ENCODE measurements around the gene SSTR3. TPM values are rescaled to one million over a fixed set of nuclear protein-coding genes. Genes with fewer than 3 reads are reported as not detected.

SSTR3 gene
- total and polyA plus RNA-seq, 4 donors, result 0.39 to 2.9 (median 2.1) TPM

DNA sequence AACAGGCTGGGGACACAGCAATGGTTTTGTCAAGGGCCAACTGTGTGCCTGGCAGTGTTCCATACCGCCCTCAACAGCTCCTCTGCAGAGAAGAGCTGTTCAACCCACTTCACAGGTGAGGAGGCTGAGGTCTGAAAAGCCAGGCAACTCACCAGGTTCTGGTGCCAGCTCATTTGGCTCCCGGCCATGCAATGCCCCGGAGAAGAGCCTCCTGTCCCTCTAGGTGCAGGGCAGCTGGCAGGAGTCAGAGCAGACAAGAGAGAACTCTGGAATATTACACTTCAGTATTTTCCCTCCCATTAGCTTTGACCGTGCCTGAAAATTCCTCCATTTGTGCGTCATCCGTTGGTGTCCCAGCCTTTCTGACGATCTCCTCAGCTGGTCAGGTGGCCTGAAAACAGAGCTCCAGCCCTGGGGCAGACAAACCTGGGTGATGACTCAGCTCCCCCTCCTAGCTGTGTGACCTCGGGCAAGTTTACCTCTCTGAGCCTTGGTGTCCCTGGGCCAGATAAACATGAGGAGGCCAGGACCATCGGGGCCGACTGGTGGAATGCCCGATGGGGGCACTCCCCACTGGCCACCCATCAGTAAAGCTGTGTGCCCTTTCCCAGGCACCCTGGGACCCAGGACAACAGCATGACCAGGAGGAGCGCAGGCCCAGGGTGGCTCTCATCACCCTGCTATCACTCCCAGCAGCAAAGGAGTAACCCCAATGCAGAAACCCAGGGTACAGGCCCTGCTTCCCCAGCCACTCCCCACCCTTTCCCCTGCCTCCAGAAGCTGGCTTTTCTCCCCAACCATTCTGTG is 14.6 kb downstream of the SSTR3 start:
- Histone ChIP-seq H3K4me3 (ENCODE audit: low read depth, low read length) (no peak overlapping the region), H3K27ac (ENCODE audit: low read depth, low read length) (peak overlapping the region; percentile 98), H3K9me3 (ENCODE audit: control insufficient read depth, insufficient read depth, low read length) (no peaks in the 10 kb centered on the region), H3K27me3 (ENCODE audit: control insufficient read depth, insufficient read depth, low read length) (no peaks in the 10 kb centered on the region), H3K4me1 (ENCODE audit: control insufficient read depth, insufficient read depth, low read length) (peaks cover 42% of the 10 kb centered on the region), H3K36me3 (ENCODE audit: control insufficient read depth, insufficient read depth, low read length) (peaks cover 3% of the 10 kb centered on the region)
- 79% methylated on average over 12 of the region's 12 CpGs for WGBS (ENCODE audit: insufficient coverage)
- no peak for DNase-seq (ENCODE audit: low read depth in 4 of 6, low spot score in 6 of 6)

- Histone ChIP-seq H3K27ac (ENCODE audit: low read depth, low read length) (peak overlapping the region; percentile 50), H3K36me3 (ENCODE audit: control insufficient read depth, insufficient read depth, low read length) (peaks cover 3% of the 10 kb centered on the region), H3K4me3 (ENCODE audit: low read depth, low read length) (no peak overlapping the region)
Measured at GRCh38 chr22:37196539-37197450, 15.5 kb downstream of the SSTR3 start.

DNA sequence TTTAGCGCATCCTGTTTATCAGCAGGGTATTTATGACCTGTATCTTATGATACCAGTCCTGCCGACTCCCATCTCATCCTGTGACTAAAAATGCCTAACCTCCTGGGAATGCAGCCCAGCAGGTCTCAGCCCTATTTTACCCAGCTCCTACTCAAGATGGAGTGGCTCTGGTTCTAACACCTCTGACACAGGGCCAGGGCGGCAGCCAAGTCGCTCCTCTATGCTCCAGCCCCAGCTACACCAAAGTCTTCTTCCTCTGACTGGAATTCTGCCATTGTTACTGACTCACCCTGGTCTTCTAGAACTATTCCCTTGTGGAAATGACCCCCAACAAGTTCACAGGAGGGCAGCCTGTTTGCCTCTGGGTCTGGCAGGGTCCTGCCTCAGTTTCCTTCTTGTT is 16.4 kb downstream of the SSTR3 start:
- Histone ChIP-seq H3K9me3 (ENCODE audit: control insufficient read depth, insufficient read depth, low read length) (no peaks in the 10 kb centered on the region), H3K4me1 (ENCODE audit: control insufficient read depth, insufficient read depth, low read length) (peaks cover 40% of the 10 kb centered on the region), H3K27me3 (ENCODE audit: control insufficient read depth, insufficient read depth, low read length) (no peaks in the 10 kb centered on the region), H3K36me3 (ENCODE audit: control insufficient read depth, insufficient read depth, low read length) (peaks cover 3% of the 10 kb centered on the region), H3K27ac (ENCODE audit: low read depth, low read length) (no peak overlapping the region), H3K4me3 (ENCODE audit: low read depth, low read length) (no peak overlapping the region)
- WGBS (ENCODE audit: insufficient coverage), result 81% methylated on average over 4 of the region's 4 CpGs
- no peak for DNase-seq (ENCODE audit: low read depth in 4 of 6, low spot score in 6 of 6)

More at GRCh38 chr22:37196539-37197450, 15.5 kb downstream of the SSTR3 start:
- no peaks in the 10 kb centered on the region for H3K9me3 ChIP-seq (ENCODE audit: control insufficient read depth, insufficient read depth, low read length)
- no peaks in the 10 kb centered on the region for H3K27me3 ChIP-seq (ENCODE audit: control insufficient read depth, insufficient read depth, low read length)
- peaks cover 40% of the 10 kb centered on the region for H3K4me1 ChIP-seq (ENCODE audit: control insufficient read depth, insufficient read depth, low read length)
- DNase-seq (ENCODE audit: low read depth in 4 of 6, low spot score in 6 of 6), result peak in 2 of 6 donors; percentile 28 to 81
- 42% methylated on average over 7 of the region's 14 CpGs for WGBS (ENCODE audit: insufficient coverage)

- no peak overlapping the region for H3K27ac ChIP-seq (ENCODE audit: low read depth, low read length)
- peaks cover 36% of the 10 kb centered on the region for H3K4me1 ChIP-seq (ENCODE audit: control insufficient read depth, insufficient read depth, low read length)
- DNase-seq (ENCODE audit: low read depth in 4 of 6, low spot score in 6 of 6), result no peak
- no peaks in the 10 kb centered on the region for H3K27me3 ChIP-seq (ENCODE audit: control insufficient read depth, insufficient read depth, low read length)
- peaks cover 3% of the 10 kb centered on the region for H3K36me3 ChIP-seq (ENCODE audit: control insufficient read depth, insufficient read depth, low read length)
- H3K4me3 ChIP-seq (ENCODE audit: low read depth, low read length), result no peak overlapping the region
- 100% methylated on average over 2 of the region's 3 CpGs for WGBS (ENCODE audit: insufficient coverage)
- H3K9me3 ChIP-seq (ENCODE audit: control insufficient read depth, insufficient read depth, low read length), result no peaks in the 10 kb centered on the region
Measured at GRCh38 chr22:37194750-37195149, 17.5 kb downstream of the SSTR3 start.

- H3K4me1 ChIP-seq (ENCODE audit: control insufficient read depth, insufficient read depth, low read length), result peaks cover 28% of the 10 kb centered on the region
- peaks cover 3% of the 10 kb centered on the region for H3K36me3 ChIP-seq (ENCODE audit: control insufficient read depth, insufficient read depth, low read length)
- no peak overlapping the region for H3K27ac ChIP-seq (ENCODE audit: low read depth, low read length)
- 79% methylated on average over 5 of the region's 10 CpGs for WGBS (ENCODE audit: insufficient coverage)
- H3K4me3 ChIP-seq (ENCODE audit: low read depth, low read length), result no peak overlapping the region
- H3K9me3 ChIP-seq (ENCODE audit: control insufficient read depth, insufficient read depth, low read length), result no peaks in the 10 kb centered on the region
- no peaks in the 10 kb centered on the region for H3K27me3 ChIP-seq (ENCODE audit: control insufficient read depth, insufficient read depth, low read length)
- DNase-seq (ENCODE audit: low read depth in 4 of 6, low spot score in 6 of 6), result peak in 1 of 6 donors; percentile 42
Measured at GRCh38 chr22:37193629-37194191, 18.6 kb downstream of the SSTR3 start.

DNA sequence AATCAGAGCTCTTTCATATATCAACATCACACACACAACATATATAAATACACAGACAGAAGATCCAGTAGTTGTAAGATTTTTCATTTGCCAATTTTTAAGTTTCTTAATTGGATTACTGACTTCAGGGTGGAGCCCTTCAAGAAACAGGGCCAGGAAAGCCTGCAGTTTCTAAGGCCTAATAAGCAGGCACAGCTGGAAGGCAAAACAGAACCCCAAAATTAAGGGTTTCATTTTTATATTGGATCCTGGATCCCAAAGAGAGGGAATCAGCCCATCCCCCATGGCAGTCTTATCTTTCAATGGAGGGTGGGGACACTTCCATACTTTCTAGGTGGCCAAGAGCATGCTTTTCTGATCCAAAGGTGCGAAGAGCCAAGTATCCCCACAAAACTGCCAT is 19.5 kb downstream of the SSTR3 start:
- Histone ChIP-seq H3K36me3 (ENCODE audit: control insufficient read depth, insufficient read depth, low read length) (peaks cover 3% of the 10 kb centered on the region), H3K4me1 (ENCODE audit: control insufficient read depth, insufficient read depth, low read length) (peaks cover 30% of the 10 kb centered on the region), H3K4me3 (ENCODE audit: low read depth, low read length) (no peak overlapping the region), H3K27ac (ENCODE audit: low read depth, low read length) (no peak overlapping the region), H3K27me3 (ENCODE audit: control insufficient read depth, insufficient read depth, low read length) (no peaks in the 10 kb centered on the region), H3K9me3 (ENCODE audit: control insufficient read depth, insufficient read depth, low read length) (no peaks in the 10 kb centered on the region)
- no peak for DNase-seq (ENCODE audit: low read depth in 4 of 6, low spot score in 6 of 6)
- WGBS (ENCODE audit: insufficient coverage), result 100% methylated on average over 1 of the region's 1 CpG

GRCh38 chr22:37192204-37192603 is 20.1 kb downstream of the SSTR3 start:
- Histone ChIP-seq H3K4me1 (ENCODE audit: control insufficient read depth, insufficient read depth, low read length) (peaks cover 28% of the 10 kb centered on the region), H3K27ac (ENCODE audit: low read depth, low read length) (no peak overlapping the region), H3K36me3 (ENCODE audit: control insufficient read depth, insufficient read depth, low read length) (peaks cover 3% of the 10 kb centered on the region), H3K9me3 (ENCODE audit: control insufficient read depth, insufficient read depth, low read length) (no peaks in the 10 kb centered on the region), H3K27me3 (ENCODE audit: control insufficient read depth, insufficient read depth, low read length) (no peaks in the 10 kb centered on the region), H3K4me3 (ENCODE audit: low read depth, low read length) (no peak overlapping the region)
- no peak for DNase-seq (ENCODE audit: low read depth in 4 of 6, low spot score in 6 of 6)
- 100% methylated on average over 1 of the region's 2 CpGs for WGBS (ENCODE audit: insufficient coverage)

DNA sequence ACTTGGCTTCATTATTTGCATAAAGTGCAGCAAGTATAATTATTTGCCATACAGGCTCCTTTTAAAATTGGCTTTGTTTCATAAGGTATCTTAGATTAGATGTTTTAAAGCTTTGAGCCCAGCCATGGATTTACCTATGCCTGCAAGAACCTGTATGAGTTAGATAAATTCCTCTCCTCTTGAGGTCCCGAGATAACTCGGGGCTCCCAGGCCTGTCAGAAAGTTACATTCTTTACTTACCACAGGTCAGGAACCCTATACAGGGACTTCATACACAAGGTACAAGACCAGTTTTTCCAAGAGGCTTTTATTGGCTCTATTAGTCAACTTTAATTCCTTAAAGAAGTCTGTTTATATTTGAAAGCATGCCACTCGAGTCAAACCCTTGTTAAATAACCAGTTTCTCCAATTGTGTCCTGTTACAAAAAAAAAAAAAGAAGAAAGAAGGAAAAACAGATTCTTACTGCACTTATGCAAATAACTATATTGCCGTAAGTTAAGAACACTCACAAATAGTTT is 22.0 kb downstream of the SSTR3 start:
- DNase-seq (ENCODE audit: low read depth in 4 of 6, low spot score in 6 of 6), result no peak
- H3K27ac ChIP-seq (ENCODE audit: low read depth, low read length), result no peak overlapping the region
- no peaks in the 10 kb centered on the region for H3K27me3 ChIP-seq (ENCODE audit: control insufficient read depth, insufficient read depth, low read length)
- H3K4me3 ChIP-seq (ENCODE audit: low read depth, low read length), result no peak overlapping the region
- no peaks in the 10 kb centered on the region for H3K36me3 ChIP-seq (ENCODE audit: control insufficient read depth, insufficient read depth, low read length)
- peaks cover 19% of the 10 kb centered on the region for H3K4me1 ChIP-seq (ENCODE audit: control insufficient read depth, insufficient read depth, low read length)
- H3K9me3 ChIP-seq (ENCODE audit: control insufficient read depth, insufficient read depth, low read length), result no peaks in the 10 kb centered on the region
- 100% methylated on average over 1 of the region's 4 CpGs for WGBS (ENCODE audit: insufficient coverage)

GRCh38 chr22:37188901-37189466 is 23.3 kb downstream of the SSTR3 start:
- WGBS (ENCODE audit: insufficient coverage), result 67% methylated on average over 1 of the region's 2 CpGs

More at GRCh38 chr22:37188901-37189466, 23.3 kb downstream of the SSTR3 start:
- Histone ChIP-seq H3K4me3 (ENCODE audit: low read depth, low read length) (no peak overlapping the region), H3K27ac (ENCODE audit: low read depth, low read length) (peak overlapping the region; percentile 90), H3K27me3 (ENCODE audit: control insufficient read depth, insufficient read depth, low read length) (no peaks in the 10 kb centered on the region), H3K9me3 (ENCODE audit: control insufficient read depth, insufficient read depth, low read length) (no peaks in the 10 kb centered on the region), H3K4me1 (ENCODE audit: control insufficient read depth, insufficient read depth, low read length) (peaks cover 19% of the 10 kb centered on the region), H3K36me3 (ENCODE audit: control insufficient read depth, insufficient read depth, low read length) (peaks cover 4% of the 10 kb centered on the region)
- peak in 1 of 6 donors; percentile 7 for DNase-seq (ENCODE audit: low read depth in 4 of 6, low spot score in 6 of 6)
